ENCODE measurements around the gene RHCE. TPM values are rescaled to one million over a fixed set of nuclear protein-coding genes. Genes with fewer than 3 reads are reported as not detected.
"Not testable (repeated sequence)": the region's sequence is repeated elsewhere in the genome, so short reads cannot be mapped to it uniquely, and the experiment has no call there.

RHCE gene
- total RNA-seq, 1 experiment from 2014 or later = 0.17 TPM

GRCh38 chr1:25322127-25322526, 98.5 kb downstream of the RHCE start:
- in situ Hi-C loops (cut with HindIII; ENCODE audit: low sequenced_read_pairs); DNase-seq (ENCODE audit: low spot score): not testable (repeated sequence)

GRCh38 chr1:25320314-25320938, 100.2 kb downstream of the RHCE start:
- DNase-seq (ENCODE audit: low spot score); in situ Hi-C loops (cut with HindIII; ENCODE audit: low sequenced_read_pairs): not testable (repeated sequence)

- DNase-seq (ENCODE audit: low spot score); in situ Hi-C loops (cut with HindIII; ENCODE audit: low sequenced_read_pairs): not testable (repeated sequence)
These were observed 107.7 kb downstream of the RHCE start for GRCh38 chr1:25312806-25313470.

Other genes starting within 250 kb of the RHCE start
- 52.2 and 65.8 TPM in 2 replicates for gene SYF2, start 188.3 kb downstream of the RHCE start, total RNA-seq (2014; rRNA removed; shearing (Covaris generic))
- 42.8 and 48.7 TPM in 2 replicates for gene RSRP1, start 173.4 kb downstream of the RHCE start, total RNA-seq (2014; rRNA removed; shearing (Covaris generic))
- gene RHD, start 148.3 kb downstream of the RHCE start, total RNA-seq (2014; rRNA removed; shearing (Covaris generic)) = not detected in 2 replicates
- 57.8 and 68.8 TPM in 2 replicates for gene TMEM50A, start 82.5 kb downstream of the RHCE start, total RNA-seq (2014; rRNA removed; shearing (Covaris generic))
- gene MACO1, start 10.1 kb upstream of the RHCE start, total RNA-seq (2014; rRNA removed; shearing (Covaris generic)) = 79.2 and 84.0 TPM in 2 replicates
- gene LDLRAP1, start 122.8 kb upstream of the RHCE start, total RNA-seq (2014; rRNA removed; shearing (Covaris generic)) = 10.8 and 30.6 TPM in 2 replicates
- gene MAN1C1, start 196.0 kb upstream of the RHCE start, total RNA-seq (2014; rRNA removed; shearing (Covaris generic)) = 5.3 and 5.5 TPM in 2 replicates